ENCODE measurements around the gene SLC3A2.
"Not testable (repeated sequence)": the region's sequence is repeated elsewhere in the genome, so short reads cannot be mapped to it uniquely, and the experiment has no call there.

SLC3A2 gene
- total RNA-seq: 241 to 395 (median 264) reads per million in 4 donors

DNA sequence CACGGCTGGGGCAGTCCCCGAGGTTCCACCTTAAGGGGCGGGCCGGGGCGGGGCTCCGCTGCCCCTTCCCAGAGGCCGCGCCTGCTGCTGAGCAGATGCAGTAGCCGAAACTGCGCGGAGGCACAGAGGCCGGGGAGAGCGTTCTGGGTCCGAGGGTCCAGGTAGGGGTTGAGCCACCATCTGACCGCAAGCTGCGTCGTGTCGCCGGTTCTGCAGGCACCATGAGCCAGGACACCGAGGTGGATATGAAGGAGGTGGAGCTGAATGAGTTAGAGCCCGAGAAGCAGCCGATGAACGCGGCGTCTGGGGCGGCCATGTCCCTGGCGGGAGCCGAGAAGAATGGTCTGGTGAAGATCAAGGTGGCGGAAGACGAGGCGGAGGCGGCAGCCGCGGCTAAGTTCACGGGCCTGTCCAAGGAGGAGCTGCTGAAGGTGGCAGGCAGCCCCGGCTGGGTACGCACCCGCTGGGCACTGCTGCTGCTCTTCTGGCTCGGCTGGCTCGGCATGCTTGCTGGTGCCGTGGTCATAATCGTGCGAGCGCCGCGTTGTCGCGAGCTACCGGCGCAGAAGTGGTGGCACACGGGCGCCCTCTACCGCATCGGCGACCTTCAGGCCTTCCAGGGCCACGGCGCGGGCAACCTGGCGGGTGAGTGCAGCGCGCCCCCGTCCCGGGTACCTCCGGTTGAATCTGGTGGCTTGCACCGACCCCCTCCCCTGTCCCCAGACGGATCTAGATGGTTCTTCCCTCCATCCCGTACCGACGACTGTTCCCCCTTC is at the start of gene SLC3A2:
Gene SLC3A2 (plus strand): TSS at position 94 of the 776 bp plus-strand sequence. CDS start 128 bp downstream, at position 222.
- DNase-seq: peak; percentile 73 to 95 (median 79)

DNA sequence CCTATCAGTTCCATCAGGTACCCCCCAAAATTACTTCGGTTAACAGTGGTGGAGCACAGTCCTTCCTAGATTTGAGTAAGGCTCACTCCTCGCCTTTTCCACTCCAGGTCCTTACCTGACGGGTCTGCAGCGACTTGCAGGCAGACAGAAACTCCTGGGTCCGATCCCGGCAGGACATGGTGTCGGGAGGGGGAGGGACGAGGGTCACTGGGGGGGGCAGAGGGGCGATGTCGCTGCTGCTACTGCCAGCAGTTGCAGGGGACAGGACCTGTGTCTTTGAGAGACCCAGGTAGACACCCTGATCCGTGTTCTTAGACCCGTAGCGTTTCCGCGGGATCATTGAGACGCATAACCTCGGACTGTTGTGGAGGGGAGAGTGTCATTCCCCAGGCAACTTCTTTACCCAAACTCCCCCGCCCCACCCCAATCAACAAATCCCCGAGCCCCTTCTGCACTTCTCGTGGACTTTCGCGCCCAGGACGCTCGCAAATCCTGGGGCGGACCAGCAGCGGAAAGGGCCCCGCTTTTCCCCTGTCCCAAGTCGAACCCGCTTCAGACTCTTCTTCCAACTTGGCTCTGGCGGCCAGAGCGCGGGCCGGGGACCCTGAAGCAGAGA is 49.7 kb upstream of the SLC3A2 start:
- DNase-seq: no peak

DNA sequence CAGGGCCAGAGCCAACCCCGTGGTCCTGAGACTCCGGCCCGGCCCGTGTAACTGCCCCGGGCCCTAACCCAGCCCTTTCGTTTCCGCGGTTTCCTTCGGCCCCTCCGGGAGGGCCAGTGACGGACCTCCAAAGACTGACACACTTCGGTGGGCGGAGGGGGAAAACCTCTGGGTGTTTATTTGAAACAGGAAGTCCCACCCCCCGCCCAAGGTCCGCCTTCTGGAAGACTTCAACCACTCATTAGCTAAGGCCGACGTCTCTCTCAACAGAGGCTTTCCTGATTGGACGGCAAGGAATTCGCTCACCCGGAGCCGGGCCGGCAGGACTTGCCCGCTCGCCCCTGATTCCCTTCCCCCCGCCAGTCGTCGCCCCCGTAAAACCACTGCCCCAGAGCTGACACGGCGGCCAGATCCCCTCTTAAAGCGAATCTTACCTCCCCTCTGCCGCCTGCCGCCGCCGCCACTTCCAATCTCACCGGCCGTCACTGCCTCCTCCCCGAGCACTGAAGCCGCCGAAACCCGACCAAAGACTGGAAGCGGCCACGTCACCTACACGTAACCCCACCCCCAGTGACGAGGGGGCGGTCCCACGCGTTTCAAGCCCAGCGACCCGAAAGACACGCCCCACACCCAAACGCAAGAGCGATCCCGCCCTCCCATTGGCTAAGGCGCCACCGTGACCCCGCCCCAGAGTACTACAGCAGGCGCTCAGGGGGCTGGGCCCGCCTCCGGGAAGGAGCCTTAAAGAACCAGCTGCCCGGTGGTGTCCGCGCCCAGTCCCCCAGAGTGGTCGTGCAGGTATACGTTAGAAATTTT is 49.0 kb upstream of the SLC3A2 start, which contains the start of gene STX5:
Gene STX5 (minus strand): TSS at position 532 of the 816 bp plus-strand sequence. CDS start 808 bp downstream, outside the sequence.
- DNase-seq: peak; percentile 98 to 100 (median 99)

DNA sequence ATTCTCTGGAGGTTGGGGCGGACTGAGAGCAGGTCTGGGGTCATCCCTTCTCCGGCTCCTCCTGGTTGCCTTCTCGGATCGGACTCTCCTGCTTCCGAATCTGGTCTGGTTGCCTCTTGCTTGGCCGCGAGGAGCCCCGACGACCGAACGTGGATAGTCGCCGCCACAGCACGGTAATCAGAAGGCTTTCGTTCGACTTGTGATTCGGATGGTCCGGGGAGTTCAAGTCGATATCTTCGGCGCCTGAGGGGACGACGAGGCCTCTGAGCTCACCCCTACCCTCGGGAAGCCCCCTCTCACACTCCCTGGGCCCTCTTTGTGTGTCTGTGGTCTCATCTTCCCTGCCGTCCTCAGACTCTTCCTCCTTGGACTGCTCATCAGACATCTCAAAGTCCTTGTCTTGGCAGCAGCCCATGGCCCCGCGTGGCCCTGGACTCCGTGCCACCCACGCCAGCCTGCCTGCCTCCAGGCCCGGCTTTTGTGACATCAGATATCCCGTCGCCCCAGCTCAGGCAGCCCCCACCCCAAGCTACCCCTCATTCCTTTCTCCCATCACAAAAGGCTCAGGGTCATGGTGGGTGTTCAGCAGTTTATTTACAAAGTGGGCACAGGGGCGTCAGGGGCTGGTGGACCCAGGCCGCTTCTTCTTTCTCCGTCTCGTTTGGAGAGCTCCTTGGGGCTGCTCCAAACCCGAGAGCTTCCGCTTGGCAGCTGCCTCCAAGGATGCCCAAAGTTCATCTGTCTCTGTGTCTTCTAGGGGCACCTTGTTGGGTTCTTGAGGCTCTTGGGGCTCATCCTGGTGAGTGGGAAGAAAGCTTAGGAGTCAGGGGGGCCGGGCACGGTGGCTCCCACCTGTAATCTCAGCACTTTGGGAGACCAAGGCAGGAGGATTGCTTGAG is 48.1 kb upstream of the SLC3A2 start, which contains the start of gene TEX54:
Gene TEX54 (minus strand): TSS at position 506 of the 899 bp plus-strand sequence.
- DNase-seq: no peak

DNA sequence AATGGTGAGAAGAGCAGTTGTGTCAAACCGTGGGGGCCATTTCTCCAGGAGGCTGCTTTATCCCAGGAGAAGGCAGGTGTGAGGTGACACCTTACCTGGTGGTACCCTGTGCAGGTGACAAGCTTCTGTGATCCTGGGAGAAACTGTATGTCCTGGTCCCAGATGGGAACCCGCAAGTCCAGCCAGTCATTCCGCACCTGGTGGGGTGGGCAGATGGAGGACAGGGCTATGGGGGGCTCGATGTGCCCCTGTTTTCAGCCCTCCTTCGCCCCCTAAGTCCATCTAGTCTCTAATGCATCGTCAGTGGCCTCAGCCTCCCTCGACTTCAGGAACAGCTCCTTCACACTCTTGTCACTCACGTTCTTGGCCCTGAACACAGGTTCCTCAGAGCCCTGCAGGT is 45.4 kb upstream of the SLC3A2 start:
- no peak for DNase-seq

DNA sequence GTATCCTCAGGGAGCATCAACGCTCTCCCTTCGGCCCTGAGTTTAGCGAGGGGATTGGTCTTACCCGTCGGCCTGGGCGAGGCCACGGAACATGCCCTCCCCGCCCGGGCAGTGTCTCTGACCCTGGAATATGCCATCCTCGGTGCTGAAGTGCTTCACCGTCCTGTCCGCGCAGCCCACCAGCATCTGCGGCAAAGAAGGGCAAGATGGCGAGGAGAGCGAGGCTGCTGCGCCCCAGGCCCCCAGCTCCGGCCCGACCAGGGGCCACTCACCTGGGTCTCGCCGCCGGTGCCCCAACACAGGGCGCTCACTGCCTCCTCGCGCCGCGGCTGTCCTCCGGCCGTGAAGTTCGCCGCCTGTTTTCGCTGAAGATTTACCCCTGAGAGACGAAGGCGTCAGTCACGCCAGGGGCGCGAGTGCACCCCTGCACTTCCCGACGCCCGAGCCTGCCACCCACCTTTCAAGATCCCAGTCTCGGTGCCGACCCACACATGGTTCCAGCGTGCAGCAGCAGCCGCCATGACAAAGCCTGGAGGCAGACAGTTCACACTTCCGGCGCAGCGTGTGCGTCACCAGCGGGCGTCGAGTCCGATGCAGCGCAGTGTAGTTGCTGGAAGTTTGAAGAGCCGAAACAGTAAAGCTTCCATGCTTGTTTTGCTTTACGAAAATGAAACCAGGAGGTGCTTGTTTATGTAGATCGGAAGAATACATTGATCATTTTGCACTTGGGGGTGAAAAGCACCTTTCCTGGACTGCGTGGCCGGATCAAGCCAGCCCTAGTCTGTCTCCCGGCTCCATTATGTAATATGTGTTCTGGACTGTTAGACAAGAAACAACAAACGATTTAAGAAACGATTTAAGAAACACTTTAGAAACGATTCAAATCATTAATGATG is 41.4 kb upstream of the SLC3A2 start, which contains the start of gene WDR74:
Gene WDR74 (minus strand): TSS at position 541 of the 896 bp plus-strand sequence. CDS start 20 bp downstream, at position 521.
- DNase-seq: peak; percentile 79 to 96 (median 89)

DNA sequence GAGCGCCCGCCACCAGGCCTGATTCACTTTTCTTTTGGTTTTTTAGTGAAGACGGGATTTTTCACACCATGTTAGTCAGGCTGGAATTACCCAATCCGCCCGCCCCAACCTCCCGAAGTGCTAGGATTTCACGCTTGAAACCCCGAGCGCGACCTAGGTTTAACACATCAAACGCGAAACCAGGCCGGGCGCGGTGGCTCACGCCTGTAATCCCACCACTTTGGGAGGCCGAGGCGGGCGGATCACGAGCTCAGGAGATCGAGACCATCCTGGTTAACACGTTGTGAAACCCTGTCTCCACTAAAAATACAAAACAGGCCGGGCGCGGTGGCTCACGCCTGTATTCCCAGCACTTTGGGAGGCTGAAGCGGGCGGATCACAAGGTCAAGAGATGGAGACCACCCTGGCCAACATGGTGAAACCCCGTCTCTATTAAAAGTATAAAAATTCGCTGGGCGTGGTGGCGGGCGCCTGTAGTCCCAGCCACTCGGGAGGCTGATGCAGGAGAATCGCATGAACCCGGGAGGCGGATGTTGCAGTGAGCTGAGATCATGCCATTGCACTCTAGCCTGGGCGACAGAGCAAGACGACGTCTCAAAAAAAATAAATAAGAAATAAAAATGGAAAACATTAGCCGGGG is 39.9 kb upstream of the SLC3A2 start:
- DNase-seq: peak; percentile 65 to 76 (median 75)

DNA sequence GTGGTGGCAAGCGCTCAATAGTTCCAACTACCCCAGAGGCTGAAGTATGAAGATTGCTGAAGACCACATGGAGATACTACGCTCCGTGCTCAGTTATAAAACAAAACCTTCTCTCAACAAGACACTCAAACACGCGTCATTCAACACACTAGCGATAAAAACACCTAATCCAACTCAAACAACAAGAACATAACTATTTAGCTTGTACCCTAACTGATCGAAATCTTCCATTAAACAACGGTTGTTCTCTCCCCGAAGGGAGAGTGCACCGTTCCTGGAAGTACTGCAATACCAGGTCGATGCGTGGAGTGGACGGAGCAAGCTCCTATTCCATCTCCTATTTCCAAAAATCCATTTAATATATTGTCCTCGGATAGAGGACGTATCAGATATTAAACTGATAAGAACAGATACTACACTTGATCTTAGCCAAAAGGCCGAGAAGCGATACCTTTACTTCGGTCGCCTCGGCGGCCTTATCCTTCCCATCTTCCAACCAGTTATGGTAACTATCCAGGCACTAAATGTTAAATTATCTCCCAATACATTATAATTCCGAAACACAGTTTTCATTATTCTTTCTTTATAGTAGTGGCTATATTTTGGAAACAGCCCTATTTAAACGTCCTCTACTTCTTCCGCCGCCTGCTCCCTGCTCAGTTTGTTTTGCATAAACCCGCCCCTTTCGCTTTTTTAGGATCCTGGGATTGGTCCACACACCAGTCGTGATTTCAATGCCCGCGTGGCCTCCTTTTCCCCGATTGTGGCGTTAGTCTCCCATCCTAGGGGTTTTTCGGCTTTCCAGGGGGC is 39.1 kb upstream of the SLC3A2 start:
- peak; percentile 68 to 98 (median 84) for DNase-seq

DNA sequence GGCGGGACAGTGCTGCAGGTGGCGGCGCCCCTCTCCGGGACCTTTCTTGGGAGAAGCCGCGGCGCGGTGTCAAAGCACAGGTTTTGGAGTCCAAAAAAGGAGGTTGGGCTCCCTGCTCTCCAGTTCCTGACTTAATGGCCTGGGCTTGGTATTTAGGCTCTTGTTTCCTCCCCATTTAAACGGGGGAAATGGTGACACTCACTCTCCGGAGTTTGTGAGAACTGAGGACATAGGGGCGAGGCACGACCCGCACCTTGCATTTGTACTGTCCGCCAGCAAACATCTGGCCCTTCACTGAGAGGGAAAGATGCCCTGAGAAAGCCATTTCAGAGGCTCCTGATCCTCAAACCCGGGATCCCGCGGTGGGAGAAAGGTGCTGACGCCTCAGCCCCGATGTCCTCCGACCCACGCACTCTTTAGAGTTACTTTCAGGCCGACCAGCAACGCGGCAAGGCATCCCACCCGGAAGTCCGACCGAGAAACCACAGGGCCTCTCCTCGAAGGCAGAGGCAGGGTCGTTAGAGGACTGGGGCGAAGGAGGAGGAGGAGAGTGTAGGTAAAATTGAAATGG is 38.4 kb upstream of the SLC3A2 start:
- peak in 3 of 5 donors; percentile 19 to 49 (median 21) for DNase-seq

DNA sequence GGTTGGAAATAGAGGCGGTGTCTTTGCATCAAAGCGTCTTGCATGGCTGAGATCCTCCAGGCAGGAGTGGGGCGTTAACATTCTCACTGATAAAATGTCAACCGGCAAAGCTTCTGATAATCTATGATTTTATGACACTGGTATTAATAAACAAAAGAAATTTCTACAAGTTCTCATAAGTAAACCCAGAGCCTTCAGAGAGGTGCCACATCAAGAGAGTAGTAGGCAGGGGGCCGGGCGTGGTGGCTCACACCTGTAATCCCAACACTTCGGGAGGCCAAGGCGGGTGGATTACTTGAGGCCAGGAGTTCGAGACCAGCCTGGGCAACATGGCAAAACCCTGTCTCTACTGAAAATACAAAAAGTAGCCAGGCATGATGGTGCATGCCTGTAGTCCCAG is 37.8 kb upstream of the SLC3A2 start:
- not testable (repeated sequence) for DNase-seq

DNA sequence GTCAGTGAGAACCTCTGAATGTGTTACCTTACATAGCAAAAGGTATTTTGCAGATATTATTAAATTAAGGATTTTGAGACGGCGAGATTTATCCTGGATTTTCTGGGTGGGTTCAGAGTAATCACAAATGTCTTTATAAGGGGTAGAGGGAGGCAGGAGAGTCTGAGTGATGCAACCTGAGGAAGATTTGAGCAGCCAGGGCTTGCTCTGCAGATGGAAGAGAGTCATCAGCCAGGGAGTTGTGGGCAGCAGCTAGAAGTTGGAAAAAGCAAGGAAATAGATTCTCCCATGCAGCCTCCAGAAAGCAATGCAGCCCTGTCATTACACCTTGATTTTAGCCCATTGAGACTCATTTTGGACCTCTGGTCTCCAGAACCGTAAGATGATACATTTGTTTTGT is 37.2 kb upstream of the SLC3A2 start:
- no peak for DNase-seq

DNA sequence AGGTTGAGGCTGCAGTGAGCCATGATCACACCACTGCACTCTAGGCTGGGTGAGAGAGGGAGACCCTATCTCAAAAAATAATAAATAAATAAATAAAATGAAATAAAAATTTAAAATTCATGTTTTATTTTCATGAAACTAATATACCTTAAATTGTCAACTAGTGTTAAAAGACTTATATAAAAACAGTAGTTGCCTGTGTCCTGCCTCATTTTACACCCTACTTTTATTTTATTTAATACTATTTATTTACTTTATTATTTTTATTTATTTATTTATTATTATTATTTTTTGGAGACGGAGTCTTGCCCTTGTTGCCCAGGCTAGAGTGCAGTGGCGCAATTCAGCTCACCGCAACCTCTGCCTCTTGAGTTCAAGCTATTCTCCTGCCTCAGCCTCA is 36.5 kb upstream of the SLC3A2 start:
- no peak for DNase-seq

DNA sequence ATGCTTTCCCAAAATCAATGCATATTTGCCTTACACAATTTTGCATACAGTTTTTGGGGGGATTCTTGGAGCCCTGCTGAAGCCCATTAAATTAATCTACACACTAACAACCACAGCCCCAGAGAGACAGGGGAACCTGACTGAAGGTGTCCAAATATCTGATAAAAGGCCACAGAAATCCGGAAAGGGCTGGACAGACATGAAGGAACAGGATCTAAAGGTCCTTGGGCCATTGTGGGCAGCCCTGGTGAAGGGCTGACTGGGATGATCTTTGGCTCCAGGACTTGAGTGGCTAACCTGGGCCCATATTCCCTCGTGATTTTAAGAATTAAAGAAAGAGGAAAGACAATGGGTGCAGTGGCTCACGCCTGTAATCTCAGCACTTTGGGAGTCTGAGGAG is 34.5 kb upstream of the SLC3A2 start:
- DNase-seq: no peak

DNA sequence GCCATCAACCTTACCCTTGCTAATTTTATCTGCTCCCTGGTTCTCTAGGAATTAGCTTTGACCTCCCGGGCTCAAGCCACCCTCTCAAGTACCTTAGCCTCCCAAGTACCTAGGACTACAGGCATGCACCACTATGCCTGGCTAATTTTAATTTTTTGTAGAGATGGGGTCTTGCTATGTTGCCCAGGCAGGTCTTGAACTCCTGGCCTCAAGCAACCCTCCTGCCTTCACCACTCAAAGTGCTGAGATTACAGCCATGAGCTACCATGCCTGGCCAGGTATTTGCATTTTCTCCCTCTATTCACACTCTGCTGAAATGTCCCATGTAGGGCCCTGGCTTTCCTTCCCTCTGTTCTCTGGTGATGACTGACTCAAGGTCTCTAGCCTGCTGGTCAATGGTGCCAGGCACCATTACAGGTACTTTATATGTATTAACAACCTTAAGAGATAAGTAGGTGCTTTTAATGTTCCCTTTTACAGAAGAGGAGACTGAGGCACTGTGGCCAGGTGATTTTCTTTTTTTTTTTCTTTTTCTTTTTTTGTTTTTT is 32.9 kb upstream of the SLC3A2 start:
- DNase-seq: no peak

DNA sequence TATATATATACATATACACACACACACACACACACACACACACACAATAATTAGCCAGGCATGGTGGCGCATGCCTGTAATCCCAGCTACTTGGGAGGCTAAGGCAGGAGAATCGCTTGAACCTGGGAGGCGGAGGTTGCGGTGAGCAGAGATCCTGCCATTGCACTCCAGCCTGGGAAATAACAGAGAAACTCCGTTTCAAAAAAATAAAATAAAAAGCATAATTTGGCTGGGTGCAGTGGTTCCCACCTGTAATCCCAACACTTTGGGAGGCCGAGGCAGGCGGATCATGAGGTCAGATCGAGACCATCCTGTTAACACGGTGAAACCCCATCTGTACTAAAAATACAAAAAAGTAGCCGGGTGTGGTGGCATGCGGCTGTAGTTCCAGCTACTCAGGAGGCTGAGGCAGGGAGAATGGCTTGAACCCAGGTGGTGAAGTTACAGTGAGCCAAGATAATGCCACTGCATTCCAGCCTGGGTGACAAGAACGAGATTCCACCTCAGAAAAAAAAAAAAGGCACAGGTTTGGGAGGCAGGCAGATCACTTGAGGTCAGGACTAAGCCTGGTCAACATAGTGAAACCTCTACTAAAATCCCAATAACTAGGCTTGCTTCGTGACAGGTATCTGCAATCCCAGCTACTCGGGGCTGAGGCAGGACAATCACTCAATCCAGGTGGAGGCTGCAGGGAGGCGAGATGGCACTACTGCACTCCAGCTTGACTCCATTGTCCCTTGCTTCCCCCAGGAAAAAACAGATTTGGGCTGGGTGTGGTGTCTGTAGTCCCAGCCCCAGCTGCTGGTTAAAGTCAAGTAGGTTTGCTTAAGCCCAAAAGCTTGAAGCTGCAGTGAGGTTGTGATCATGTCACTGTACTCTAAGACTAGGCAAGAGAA is 29.5 kb upstream of the SLC3A2 start:
- DNase-seq: no peak

DNA sequence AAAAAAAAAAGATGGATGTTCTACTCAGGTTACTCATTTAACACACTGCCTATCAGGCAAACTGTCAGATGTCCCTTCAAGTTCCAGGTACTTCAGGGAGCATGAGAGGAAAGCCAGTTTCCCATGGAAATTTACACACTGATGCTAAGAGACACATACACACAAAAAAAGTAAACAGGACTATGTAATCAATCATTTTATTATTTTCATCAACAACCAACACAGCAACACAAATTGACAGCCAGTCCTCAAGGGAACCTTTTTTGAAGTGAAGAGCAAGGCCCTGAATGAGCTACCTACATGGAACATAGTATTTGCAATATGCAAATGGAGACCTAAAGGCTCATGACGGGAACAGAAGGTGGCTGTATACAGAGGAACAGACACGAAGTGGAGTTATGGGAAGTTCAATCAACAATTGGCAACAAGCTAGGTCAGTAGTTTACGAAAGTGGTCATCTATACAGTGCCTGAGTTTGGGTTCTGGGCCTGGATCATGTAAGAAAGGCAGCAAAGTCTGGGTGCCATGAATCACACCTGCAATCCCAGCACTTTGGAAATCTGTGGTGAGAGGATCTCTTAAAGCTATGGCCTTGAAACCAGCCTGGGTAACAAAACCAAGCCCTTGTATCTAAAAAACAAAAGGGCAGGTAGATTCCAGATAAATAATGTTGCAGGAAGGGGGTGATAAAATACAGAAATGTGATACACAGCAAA is 28.7 kb upstream of the SLC3A2 start:
- no peak for DNase-seq
